Memory B cell (primary cell): ENCODE data around the gene CYYR1.

ENCODE experiments used
- ATAC-seq: fragments of 150-1000 bp; cut with Tn5 transposase; 2 replicates; pipeline ENCODE4 v1.10.0; 2021; ENCODE audit warnings: low read depth, mild to moderate bottlenecking, moderate library complexity
- DNase-seq, 2 donors: peaks; one replicate each; pipeline ENCODE4 v3.0.0; 2022; ENCODE audit warnings: low spot score in 2 of 2
- H3K27ac Mint-ChIP-seq: one replicate; pipeline ENCODE4 v1.8.0; 2022; ENCODE audit warnings: mild to moderate bottlenecking, moderate library complexity, mixed read lengths
- H3K27me3 Mint-ChIP-seq: one replicate; pipeline ENCODE4 v1.8.0; 2022; ENCODE audit warnings: mixed read lengths
- H3K36me3 Mint-ChIP-seq: one replicate; pipeline ENCODE4 v1.8.0; 2022; ENCODE audit warnings: mild to moderate bottlenecking, mixed read lengths
- H3K4me1 Mint-ChIP-seq: one replicate; pipeline ENCODE4 v1.8.0; 2022; ENCODE audit warnings: mixed read lengths
- H3K4me3 Mint-ChIP-seq: one replicate; pipeline ENCODE4 v1.8.0; 2022; ENCODE audit warnings: mild to moderate bottlenecking, moderate library complexity, mixed read lengths
- H3K9me3 Mint-ChIP-seq: one replicate; pipeline ENCODE4 v1.8.0; 2022; ENCODE audit warnings: mixed read lengths

The CYYR1 gene

GRCh38 chr21:26422138-26422537 is 150.9 kb downstream of the CYYR1 start:
- H3K27me3 Mint-ChIP-seq, result no peaks in the 10 kb centered on the region
- DNase-seq, result no peak
- H3K36me3 Mint-ChIP-seq, result no peaks in the 10 kb centered on the region
- H3K27ac Mint-ChIP-seq, result no peak overlapping the region
- ATAC-seq, result no peak
- no peaks in the 10 kb centered on the region for H3K4me1 Mint-ChIP-seq
- H3K9me3 Mint-ChIP-seq, result no peaks in the 10 kb centered on the region
- H3K4me3 Mint-ChIP-seq, result no peak overlapping the region

- no peaks in the 10 kb centered on the region for H3K27me3 Mint-ChIP-seq
Observed at GRCh38 chr21:26421724-26422123, 151.4 kb downstream of the CYYR1 start.

More at GRCh38 chr21:26421724-26422123, 151.4 kb downstream of the CYYR1 start:
- Mint-ChIP-seq H3K9me3 (no peaks in the 10 kb centered on the region), H3K4me3 (no peak overlapping the region), H3K27ac (no peak overlapping the region), H3K4me1 (no peaks in the 10 kb centered on the region), H3K36me3 (no peaks in the 10 kb centered on the region)
- ATAC-seq, result no peak
- no peak for DNase-seq
